Amygdala (tissue), 56 donors: ENCODE results near the gene PTGER1.
A peak's percentile ranks its signal among the peaks of the same experiment; 100 is the strongest.
"Not testable (repeated sequence)": the region's sequence is repeated elsewhere in the genome, so short reads cannot be mapped to it uniquely, and the experiment has no call there.

Source experiments
- DNase-seq, 56 donors: peaks; one replicate each; lab custom pipeline; 2025; lab: John Stamatoyannopoulos, UW

The PTGER1 gene

GRCh38 chr19:14475251-14476073 lies at the start of gene PTGER1:
TSS of gene PTGER1 (minus strand) at chr19:14475354. CDS start at chr19:14474320, 1,034 bp downstream.
- no peak for DNase-seq

- DNase-seq = no peak
Measured at GRCh38 chr19:14520543-14520942, 45.4 kb upstream of the PTGER1 start.

GRCh38 chr19:14519860-14520407 lies 44.8 kb upstream of the PTGER1 start:
- DNase-seq = peak in 5 of 56 donors; percentile 13 to 50 (median 23)

- DNase-seq = no peak
Measured at GRCh38 chr19:14519245-14519859, 44.2 kb upstream of the PTGER1 start.

- peak in 55 of 56 donors; percentile 23 to 99 (median 79) for DNase-seq
Measured at GRCh38 chr19:14517840-14518505, 42.8 kb upstream of the PTGER1 start, which contains the start of gene DNAJB1. TSS of gene DNAJB1 (minus strand) at chr19:14518397. CDS start at chr19:14518349, 48 bp downstream.

- DNase-seq = peak in 5 of 56 donors; percentile 58 to 93 (median 64)
Measured at GRCh38 chr19:14517446-14517839, 42.3 kb upstream of the PTGER1 start.

- DNase-seq = peak in 13 of 56 donors; percentile 21 to 86 (median 40)
Measured at GRCh38 chr19:14516746-14517438, 41.7 kb upstream of the PTGER1 start.

- DNase-seq = peak in 2 of 56 donors; percentile 57 to 63
Measured at GRCh38 chr19:14516048-14516534, 40.9 kb upstream of the PTGER1 start.

GRCh38 chr19:14515501-14516047 lies 40.4 kb upstream of the PTGER1 start:
- DNase-seq = peak in 5 of 56 donors; percentile 30 to 62 (median 43)

- peak in 6 of 56 donors; percentile 17 to 71 (median 50) for DNase-seq
Measured at GRCh38 chr19:14514215-14514863, 39.2 kb upstream of the PTGER1 start.

GRCh38 chr19:14512406-14512961 lies 37.3 kb upstream of the PTGER1 start:
- DNase-seq = no peak

GRCh38 chr19:14511229-14511593 lies 36.1 kb upstream of the PTGER1 start:
- DNase-seq = no peak

- peak in 17 of 56 donors; percentile 12 to 77 (median 31) for DNase-seq
Measured at GRCh38 chr19:14510311-14511228, 35.4 kb upstream of the PTGER1 start.

- no peak for DNase-seq
Measured at GRCh38 chr19:14507704-14508542, 32.8 kb upstream of the PTGER1 start.

- peak in 7 of 56 donors; percentile 3 to 31 (median 12) for DNase-seq
Measured at GRCh38 chr19:14505488-14506239, 30.5 kb upstream of the PTGER1 start.

- DNase-seq = not testable (repeated sequence)
Measured at GRCh38 chr19:14504575-14504974, 29.4 kb upstream of the PTGER1 start.
